Fibroblast of lung (primary cell): ENCODE results near the gene UBE2E2. TPM values are rescaled to one million over a fixed set of nuclear protein-coding genes. Genes with fewer than 3 reads are reported as not detected.

Source experiments
- DNase-seq, 2 donors: peaks; one replicate each; pipeline versions ENCODE4 v3.0.0 to v3.0.0-alpha.2; 2010; ENCODE audit warnings: low read depth in 2 of 2
- H2AFZ ChIP-seq: 2 replicates; pipeline ENCODE4 v1.5.1; 2012; ENCODE audit warnings: low read length, control low read depth, inconsistent platforms
- H3K27ac ChIP-seq: 2 replicates; pipeline ENCODE4 v1.5.1; 2011; ENCODE audit warnings: low read length, control low read depth; ENCODE audit not compliant: insufficient read depth
- H3K27me3 ChIP-seq: 2 replicates; pipeline ENCODE4 v1.5.1; 2011; ENCODE audit warnings: mild to moderate bottlenecking, low read length; ENCODE audit not compliant: control insufficient read depth, insufficient read depth
- H3K36me3 ChIP-seq: 2 replicates; pipeline ENCODE4 v1.5.1; 2011; ENCODE audit warnings: low read length; ENCODE audit not compliant: control insufficient read depth, insufficient read depth
- H3K4me1 ChIP-seq: 2 replicates; pipeline ENCODE4 v1.5.1; 2011; ENCODE audit warnings: low read length; ENCODE audit not compliant: control insufficient read depth, insufficient read depth; ENCODE audit errors: extremely low read depth
- H3K4me2 ChIP-seq: 2 replicates; pipeline ENCODE4 v1.5.1; 2011; ENCODE audit warnings: low read length, control low read depth; ENCODE audit not compliant: insufficient read depth; ENCODE audit errors: extremely low read depth
- H3K4me3 ChIP-seq, 4 experiments: fragments of 200-600 bp in 1 of 4; sonication (generic) in 1 of 4; replicated peaks in 1 of 4; 2 replicates each; pipeline ENCODE4 v1.5.1; 2011 to 2016; ENCODE audit warnings: low read length in 4 of 4, low read depth in 3 of 4, mild to moderate bottlenecking in 3 of 4, control low read depth in 2 of 4, inconsistent platforms in 1 of 4, mixed read lengths in 1 of 4; ENCODE audit not compliant: insufficient read depth in 1 of 4; ENCODE audit errors: control extremely low read depth in 1 of 4
- H3K79me2 ChIP-seq: 2 replicates; pipeline ENCODE4 v1.5.1; 2012; ENCODE audit warnings: mild to moderate bottlenecking, low read length, inconsistent platforms; ENCODE audit not compliant: control insufficient read depth, insufficient read depth
- H3K9ac ChIP-seq: 2 replicates; pipeline ENCODE4 v1.5.1; 2011; ENCODE audit warnings: mild to moderate bottlenecking, low read length, control low read depth; ENCODE audit not compliant: insufficient read depth
- H3K9me3 ChIP-seq: 2 replicates; pipeline ENCODE4 v1.5.1; 2012; ENCODE audit warnings: low read depth, low read length; ENCODE audit not compliant: control insufficient read depth, insufficient read depth
- H4K20me1 ChIP-seq: 2 replicates; pipeline ENCODE4 v1.5.1; 2011; ENCODE audit warnings: low read length; ENCODE audit not compliant: control insufficient read depth, insufficient read depth; ENCODE audit errors: extremely low read depth
- EZH2 ChIP-seq: IDR thresholded peaks from 2 replicates; pipeline ENCODE4 v1.5.1; 2012; ENCODE audit warnings: low read length, control low read depth, mild to moderate bottlenecking; ENCODE audit errors: missing control alignments
- polyA plus RNA-seq, 2 donors: library from polyadenylated mRNA; depleted of rRNA in 1 of 2; stranded (reverse) in 1 of 2; unstranded in 1 of 2; fragments of >200 nt; gene quantifications; 2 replicates each; pipeline ENCODE4 v1.2.1, GENCODE V29; 2011 to 2012; ENCODE audit warnings: missing spikeins in 1 of 2
- total RNA-seq: library from RNA; depleted of rRNA; stranded (reverse); fragments of >200 nt; gene quantifications from 2 replicates; pipeline ENCODE4 v1.2.1, GENCODE V29; 2014
- TF ChIP-seq, protein P1 (sequence below), 2 donors: IDR thresholded peaks in 1 of 2; conservative IDR thresholded peaks in 1 of 2; 1 replicate in 1 of 2; 2 replicates in 1 of 2; pipeline ENCODE4 v1.5.1; 2011 to 2012; ENCODE audit warnings: low read length in 2 of 2, control low read depth in 1 of 2, inconsistent platforms in 1 of 2, low read depth in 1 of 2, mild to moderate bottlenecking in 1 of 2

The UBE2E2 gene
- total and polyA plus RNA-seq, 2 donors (not counting 1 experiment from before 2014, with no cell fraction given) = 79.8 to 127 TPM

DNA sequence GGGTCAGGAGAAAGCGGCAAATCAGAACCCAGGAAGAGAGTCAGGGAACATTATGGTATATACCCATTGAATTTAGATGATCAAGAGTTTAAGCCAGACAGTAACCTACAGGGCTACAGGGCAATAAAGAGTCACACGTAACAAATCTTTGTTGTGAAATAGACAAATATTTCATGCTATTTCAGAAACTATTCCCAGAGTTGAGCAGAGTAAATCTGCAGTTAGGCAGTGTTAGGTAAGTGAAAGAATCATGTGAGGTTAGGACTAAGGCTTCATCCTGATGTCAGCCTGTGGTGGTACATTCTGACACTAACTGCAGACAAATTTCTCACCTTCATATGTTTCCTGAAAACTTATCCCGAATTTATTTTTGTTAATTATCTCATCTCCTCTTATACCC is 153.0 kb downstream of the UBE2E2 start:
- H3K4me3 ChIP-seq = no peak overlapping the region
- H4K20me1 ChIP-seq = no peaks in the 10 kb centered on the region
- no peak overlapping the region for H3K9ac ChIP-seq
- H3K9me3 ChIP-seq = no peaks in the 10 kb centered on the region
- no peak overlapping the region for H2AFZ ChIP-seq
- TF ChIP-seq EZH2 = no peak
- no peaks in the 10 kb centered on the region for H3K36me3 ChIP-seq
- H3K27ac ChIP-seq = no peak overlapping the region
- DNase-seq = no peak
- H3K4me1 ChIP-seq = no peaks in the 10 kb centered on the region
- H3K79me2 ChIP-seq = no peaks in the 10 kb centered on the region
- no peaks in the 10 kb centered on the region for H3K27me3 ChIP-seq
- H3K4me2 ChIP-seq = no peak overlapping the region

DNA sequence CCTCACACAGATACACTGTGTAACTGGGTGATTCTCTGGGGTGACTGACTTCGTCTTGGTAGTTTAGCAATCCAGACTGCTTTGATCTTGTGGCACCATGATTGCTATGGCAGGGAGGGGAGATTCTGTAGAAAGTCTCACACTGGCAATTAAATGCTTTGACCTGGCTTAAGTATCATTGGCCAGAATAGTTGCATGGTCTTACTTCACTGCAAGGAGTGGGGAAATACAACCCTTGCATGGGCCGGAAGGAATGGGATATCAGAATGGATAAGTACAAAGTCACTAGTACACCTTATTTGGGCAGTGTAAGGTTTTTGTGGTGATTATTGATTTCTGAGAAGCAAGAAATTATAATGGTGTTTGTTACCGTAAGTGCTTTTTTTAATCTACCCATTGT is 153.8 kb downstream of the UBE2E2 start:
- Histone ChIP-seq H4K20me1 (no peaks in the 10 kb centered on the region), H3K9ac (no peak overlapping the region), H3K36me3 (no peaks in the 10 kb centered on the region), H3K4me1 (no peaks in the 10 kb centered on the region), H2AFZ (no peak overlapping the region), H3K27ac (no peak overlapping the region), H3K27me3 (no peaks in the 10 kb centered on the region), H3K4me2 (no peak overlapping the region), H3K9me3 (no peaks in the 10 kb centered on the region), H3K4me3 (no peak overlapping the region), H3K79me2 (no peaks in the 10 kb centered on the region)
- TF ChIP-seq, protein P1, sequence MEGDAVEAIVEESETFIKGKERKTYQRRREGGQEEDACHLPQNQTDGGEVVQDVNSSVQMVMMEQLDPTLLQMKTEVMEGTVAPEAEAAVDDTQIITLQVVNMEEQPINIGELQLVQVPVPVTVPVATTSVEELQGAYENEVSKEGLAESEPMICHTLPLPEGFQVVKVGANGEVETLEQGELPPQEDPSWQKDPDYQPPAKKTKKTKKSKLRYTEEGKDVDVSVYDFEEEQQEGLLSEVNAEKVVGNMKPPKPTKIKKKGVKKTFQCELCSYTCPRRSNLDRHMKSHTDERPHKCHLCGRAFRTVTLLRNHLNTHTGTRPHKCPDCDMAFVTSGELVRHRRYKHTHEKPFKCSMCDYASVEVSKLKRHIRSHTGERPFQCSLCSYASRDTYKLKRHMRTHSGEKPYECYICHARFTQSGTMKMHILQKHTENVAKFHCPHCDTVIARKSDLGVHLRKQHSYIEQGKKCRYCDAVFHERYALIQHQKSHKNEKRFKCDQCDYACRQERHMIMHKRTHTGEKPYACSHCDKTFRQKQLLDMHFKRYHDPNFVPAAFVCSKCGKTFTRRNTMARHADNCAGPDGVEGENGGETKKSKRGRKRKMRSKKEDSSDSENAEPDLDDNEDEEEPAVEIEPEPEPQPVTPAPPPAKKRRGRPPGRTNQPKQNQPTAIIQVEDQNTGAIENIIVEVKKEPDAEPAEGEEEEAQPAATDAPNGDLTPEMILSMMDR (conservative IDR thresholded peaks at IDR 0.05 in 1 of 2, IDR thresholded peaks at IDR 0.05 in 1 of 2; ENCODE audit: low read depth in 1 of 2, low read length in 2 of 2) = no peak
- no peak for TF ChIP-seq EZH2
- no peak for DNase-seq

DNA sequence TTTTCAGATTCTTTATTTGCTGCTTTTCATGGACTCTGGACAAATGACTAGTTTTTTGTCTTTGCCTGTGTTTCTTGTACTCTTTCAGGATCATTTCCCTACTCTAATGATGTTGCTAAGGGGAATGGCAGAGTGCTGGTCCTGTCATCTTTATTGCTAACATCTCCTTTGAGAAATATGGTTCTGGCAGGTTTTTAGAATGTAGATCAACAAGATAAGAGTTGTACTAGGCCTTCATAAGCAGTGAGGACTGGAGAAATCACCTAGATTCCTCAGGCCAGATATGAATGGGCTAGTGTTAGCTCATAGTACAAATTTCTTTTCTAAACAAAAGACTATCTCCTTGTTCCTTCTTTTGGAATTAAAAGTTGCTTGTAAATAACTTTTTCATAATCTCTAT is 156.0 kb downstream of the UBE2E2 start:
- Histone ChIP-seq H3K9ac (no peak overlapping the region), H3K27ac (no peak overlapping the region), H2AFZ (no peak overlapping the region), H3K4me3 (no peak overlapping the region), H3K4me1 (no peaks in the 10 kb centered on the region), H3K9me3 (no peaks in the 10 kb centered on the region), H3K27me3 (no peaks in the 10 kb centered on the region), H3K36me3 (no peaks in the 10 kb centered on the region), H3K79me2 (no peaks in the 10 kb centered on the region), H3K4me2 (no peak overlapping the region), H4K20me1 (no peaks in the 10 kb centered on the region)
- TF ChIP-seq, protein P1 (conservative IDR thresholded peaks at IDR 0.05 in 1 of 2, IDR thresholded peaks at IDR 0.05 in 1 of 2; ENCODE audit: low read depth in 1 of 2, low read length in 2 of 2) = no peak
- no peak for TF ChIP-seq EZH2
- DNase-seq = no peak
